GM23338 (cell line): Measurements from ENCODE around the gene NF1.

Experiments
- CREB1 ChIP-seq: fragments of 250-450 bp; sonication (Bioruptor Pico); IDR thresholded peaks from 2 replicates; pipeline ENCODE4 v1.5.0; 2020; ENCODE audit warnings: low read depth, mild to moderate bottlenecking, moderate library complexity
- ETS1 ChIP-seq: IDR thresholded peaks from 2 replicates; pipeline ENCODE4 v1.6.1; 2016; ENCODE audit warnings: antibody characterized with exemption
- EZH2 ChIP-seq: fragments of 200-600 bp; sonication (generic); IDR thresholded peaks from one replicate; pipeline ENCODE4 v1.8.0; 2017; ENCODE audit warnings: antibody characterized with exemption, mild to moderate bottlenecking, low read depth; ENCODE audit not compliant: unreplicated experiment
- EZH2phosphoT487 ChIP-seq: fragments of 200-600 bp; sonication (generic); IDR thresholded peaks from one replicate; pipeline ENCODE4 v1.8.1; 2018; ENCODE audit warnings: antibody characterized with exemption; ENCODE audit not compliant: unreplicated experiment
- JUNB ChIP-seq: IDR thresholded peaks from one replicate; pipeline ENCODE4 v1.6.1; 2016; ENCODE audit warnings: antibody characterized with exemption; ENCODE audit not compliant: unreplicated experiment
- NANOG ChIP-seq: IDR thresholded peaks from 2 replicates; pipeline ENCODE4 v1.6.1; 2016; ENCODE audit warnings: antibody characterized with exemption, borderline replicate concordance
- POLR2AphosphoS5 ChIP-seq: IDR thresholded peaks from 2 replicates; pipeline ENCODE4 v1.6.1; 2016; ENCODE audit warnings: antibody characterized with exemption, low read depth
- REST ChIP-seq: IDR thresholded peaks from one replicate; pipeline ENCODE4 v1.6.1; 2018; ENCODE audit warnings: antibody characterized with exemption; ENCODE audit not compliant: unreplicated experiment
- STAT1 ChIP-seq: IDR thresholded peaks from one replicate; pipeline ENCODE4 v1.6.1; 2016; ENCODE audit warnings: antibody characterized with exemption; ENCODE audit not compliant: unreplicated experiment
- ZNF331 ChIP-seq: fragments of 250-450 bp; sonication (Bioruptor Pico); IDR thresholded peaks from 2 replicates; pipeline ENCODE4 v1.5.0; 2020; ENCODE audit warnings: low read depth, mild to moderate bottlenecking, moderate library complexity
- TF ChIP-seq, protein P1 (sequence below), 2 experiments: fragments of 200-600 bp in 1 of 2; sonication (generic) in 1 of 2; conservative IDR thresholded peaks; 2 replicates each; pipeline versions ENCODE4 v1.5.1 to v1.6.1; 2016 to 2017; ENCODE audit warnings: antibody characterized with exemption in 2 of 2, low read depth in 2 of 2, mild to moderate bottlenecking in 2 of 2, moderate library complexity in 1 of 2

DNA sequence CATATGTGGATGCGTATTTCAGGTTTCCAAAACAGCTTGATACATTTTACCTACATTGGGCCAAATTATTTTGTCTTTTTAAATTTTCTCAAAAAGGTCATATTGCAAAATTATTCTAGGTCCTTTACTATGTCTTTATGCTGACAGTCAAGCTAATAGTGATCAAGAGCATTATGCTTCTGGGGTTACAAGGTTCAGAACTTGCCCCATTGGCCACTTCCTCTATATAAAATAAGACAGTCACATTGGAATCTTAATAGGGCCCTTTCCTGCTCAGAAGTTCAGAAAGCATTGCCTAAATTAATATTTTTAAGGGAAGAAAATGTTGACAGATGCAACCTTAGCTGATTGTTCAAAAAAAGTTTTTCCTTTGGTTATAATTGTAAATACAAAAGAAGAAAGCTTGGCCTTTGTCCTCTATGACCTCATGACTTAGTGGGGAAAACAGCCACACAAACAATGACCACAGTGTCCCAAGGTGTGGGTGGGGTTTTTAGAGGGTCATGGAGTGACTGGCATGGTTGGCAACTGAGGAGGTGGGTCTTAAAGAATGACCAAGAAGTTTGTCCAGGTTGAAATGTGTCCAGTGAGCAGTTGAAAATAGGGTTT, 284.9 kb downstream of the NF1 start:
- TF ChIP-seq, protein P1, sequence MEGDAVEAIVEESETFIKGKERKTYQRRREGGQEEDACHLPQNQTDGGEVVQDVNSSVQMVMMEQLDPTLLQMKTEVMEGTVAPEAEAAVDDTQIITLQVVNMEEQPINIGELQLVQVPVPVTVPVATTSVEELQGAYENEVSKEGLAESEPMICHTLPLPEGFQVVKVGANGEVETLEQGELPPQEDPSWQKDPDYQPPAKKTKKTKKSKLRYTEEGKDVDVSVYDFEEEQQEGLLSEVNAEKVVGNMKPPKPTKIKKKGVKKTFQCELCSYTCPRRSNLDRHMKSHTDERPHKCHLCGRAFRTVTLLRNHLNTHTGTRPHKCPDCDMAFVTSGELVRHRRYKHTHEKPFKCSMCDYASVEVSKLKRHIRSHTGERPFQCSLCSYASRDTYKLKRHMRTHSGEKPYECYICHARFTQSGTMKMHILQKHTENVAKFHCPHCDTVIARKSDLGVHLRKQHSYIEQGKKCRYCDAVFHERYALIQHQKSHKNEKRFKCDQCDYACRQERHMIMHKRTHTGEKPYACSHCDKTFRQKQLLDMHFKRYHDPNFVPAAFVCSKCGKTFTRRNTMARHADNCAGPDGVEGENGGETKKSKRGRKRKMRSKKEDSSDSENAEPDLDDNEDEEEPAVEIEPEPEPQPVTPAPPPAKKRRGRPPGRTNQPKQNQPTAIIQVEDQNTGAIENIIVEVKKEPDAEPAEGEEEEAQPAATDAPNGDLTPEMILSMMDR (conservative IDR thresholded peaks at IDR 0.05; ENCODE audit: low read depth in 2 of 2) = no peak
- no peak for TF ChIP-seq ZNF331 (CRISPR knock-in tag)
- TF ChIP-seq JUNB = no peak
- TF ChIP-seq EZH2phosphoT487 = no peak
- TF ChIP-seq STAT1 = no peak
- no peak for TF ChIP-seq POLR2AphosphoS5
- TF ChIP-seq EZH2 = no peak
- no peak for TF ChIP-seq CREB1 (CRISPR knock-in tag)
- no peak for TF ChIP-seq REST
- TF ChIP-seq ETS1 = no peak
- TF ChIP-seq NANOG = no peak
